PFSK-1 (cell line): ENCODE data around the gene ALPK3.

ENCODE experiments used
- FOXP2 ChIP-seq: optimal IDR thresholded peaks from 2 replicates; pipeline ENCODE3; 2011; ENCODE audit warnings: borderline replicate concordance, control low read depth, inconsistent platforms; ENCODE audit not compliant: insufficient read depth; ENCODE audit errors: extremely low read length, extremely low read depth
- POLR2AphosphoS5 ChIP-seq: IDR thresholded peaks from 2 replicates; pipeline ENCODE4 v1.6.1; 2012; ENCODE audit warnings: low read depth, mild to moderate bottlenecking, control low read depth, low read length, moderate library complexity
- REST ChIP-seq, 2 experiments: IDR thresholded peaks; 2 replicates each; pipeline versions ENCODE4 v1.6.1 to v1.8.0; 2011 to 2012; ENCODE audit warnings: low read depth in 2 of 2, low read length in 2 of 2, control low read depth in 1 of 2, inconsistent platforms in 1 of 2, mild to moderate bottlenecking in 1 of 2, moderate library complexity in 1 of 2; ENCODE audit not compliant: insufficient read depth in 1 of 2
- SIN3A ChIP-seq: IDR thresholded peaks from 2 replicates; pipeline ENCODE4 v1.6.1; 2012; ENCODE audit warnings: mild to moderate bottlenecking, low read length, moderate library complexity, borderline replicate concordance; ENCODE audit not compliant: insufficient read depth
- TAF1 ChIP-seq: IDR thresholded peaks from 2 replicates; pipeline ENCODE4 v1.6.1; 2012; ENCODE audit warnings: low read length, control low read depth, borderline replicate concordance; ENCODE audit not compliant: insufficient read depth

Gene ALPK3

DNA sequence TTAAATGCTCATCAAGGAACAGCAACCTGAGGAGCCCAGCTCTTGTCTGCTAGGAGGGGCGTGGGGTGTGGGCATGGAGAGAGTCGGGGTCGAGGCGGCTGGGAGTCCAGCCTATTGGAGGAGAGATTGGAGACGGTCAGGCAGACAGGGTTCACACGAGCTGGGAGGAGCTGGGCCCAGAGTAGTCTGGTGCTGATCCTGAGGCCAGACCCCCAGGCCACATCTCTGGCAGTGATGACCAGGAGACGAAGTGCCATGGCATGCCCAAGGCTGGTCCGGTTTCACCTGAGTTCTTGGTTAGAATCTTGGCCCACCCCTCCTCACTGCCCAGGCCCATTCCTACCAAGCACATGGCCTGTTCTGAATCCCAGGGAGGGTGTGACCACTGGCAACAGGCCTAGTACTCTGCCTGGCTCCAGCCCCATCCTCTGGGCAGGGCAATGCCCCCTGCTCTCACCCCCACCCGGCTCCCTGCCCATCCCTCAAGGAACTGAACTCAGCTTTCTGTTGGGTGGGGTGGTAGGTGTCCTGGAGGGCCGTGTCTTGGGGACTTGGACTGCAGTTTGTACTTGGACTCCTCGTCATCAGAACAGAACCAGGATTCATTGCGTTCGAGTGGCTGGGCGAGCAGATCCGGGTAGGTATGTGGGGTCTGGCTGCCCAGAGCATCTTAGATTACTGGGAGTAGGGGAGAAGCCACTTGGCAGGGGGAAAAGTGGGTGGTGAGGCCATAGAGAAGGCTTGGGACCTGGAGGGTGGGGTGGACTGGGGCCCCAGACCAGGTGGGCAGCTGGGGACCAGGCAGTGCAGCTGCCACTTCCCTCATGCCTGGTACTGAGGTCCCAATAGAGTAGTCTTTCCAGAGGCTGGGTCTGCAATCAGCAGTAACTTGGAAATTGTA, 88.1 kb downstream of the ALPK3 start:
- TF ChIP-seq FOXP2 (no peak), SIN3A (no peak), POLR2AphosphoS5 (no peak), TAF1 (no peak), REST (IDR thresholded peaks at IDR 0.05; ENCODE audit: insufficient read depth in 1 of 2, low read depth in 2 of 2, low read length in 2 of 2) (no peak)

DNA sequence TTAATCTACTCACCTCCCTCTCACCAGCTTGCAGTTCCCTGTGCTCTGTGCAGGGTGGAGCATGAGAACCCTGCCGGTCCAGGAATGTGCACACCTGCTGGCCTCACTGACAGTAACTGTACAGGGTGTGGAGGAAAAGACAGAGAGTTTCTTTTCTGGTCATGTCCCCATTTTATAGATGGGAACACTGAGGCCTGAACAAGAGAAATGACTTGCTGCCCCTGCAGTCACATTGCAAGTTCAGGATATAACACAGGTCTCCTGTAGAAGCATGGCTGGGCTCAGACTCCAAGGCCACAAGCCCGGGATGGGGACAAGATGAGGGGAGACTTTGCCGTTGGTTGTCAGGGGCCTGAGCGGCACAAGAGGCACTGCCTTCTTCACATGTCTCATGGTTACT, 90.6 kb downstream of the ALPK3 start:
- TF ChIP-seq FOXP2 (no peak), TAF1 (no peak), POLR2AphosphoS5 (no peak), SIN3A (no peak), REST (IDR thresholded peaks at IDR 0.05; ENCODE audit: insufficient read depth in 1 of 2, low read depth in 2 of 2, low read length in 2 of 2) (no peak)

GRCh38 chr15:84908564-84908963, 91.4 kb downstream of the ALPK3 start:
- no peak for TF ChIP-seq POLR2AphosphoS5
- TF ChIP-seq REST (IDR thresholded peaks at IDR 0.05; ENCODE audit: insufficient read depth in 1 of 2, low read depth in 2 of 2, low read length in 2 of 2), result no peak
- TF ChIP-seq FOXP2, result no peak
- TF ChIP-seq TAF1, result no peak
- TF ChIP-seq SIN3A, result no peak

DNA sequence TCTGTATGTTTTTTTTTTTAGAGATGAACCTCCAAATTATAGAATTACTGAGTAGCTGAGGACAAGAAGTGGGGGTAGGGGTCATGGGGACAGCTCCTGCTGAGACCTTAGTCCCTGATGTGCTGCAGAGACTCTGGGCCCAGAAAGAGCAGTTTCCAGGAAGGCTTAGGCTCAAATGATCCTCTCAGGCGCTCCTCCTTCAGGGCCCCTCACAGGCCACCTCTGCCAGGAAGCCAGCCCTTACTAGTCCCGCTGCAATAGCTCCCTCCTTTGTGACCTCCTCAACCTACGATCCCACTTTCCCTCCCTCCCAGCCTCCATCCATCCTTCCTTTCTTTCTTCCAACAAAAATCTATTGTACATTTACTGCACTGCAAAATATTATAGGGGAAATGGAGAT, 91.9 kb downstream of the ALPK3 start:
- TF ChIP-seq POLR2AphosphoS5 (no peak), REST (IDR thresholded peaks at IDR 0.05; ENCODE audit: insufficient read depth in 1 of 2, low read depth in 2 of 2, low read length in 2 of 2) (no peak), TAF1 (no peak), SIN3A (no peak), FOXP2 (no peak)
